ENCODE measurements around the gene AQP3.
"Not testable (repeated sequence)": the region's sequence is repeated elsewhere in the genome, so short reads cannot be mapped to it uniquely, and the experiment has no call there.

The AQP3 gene

DNA sequence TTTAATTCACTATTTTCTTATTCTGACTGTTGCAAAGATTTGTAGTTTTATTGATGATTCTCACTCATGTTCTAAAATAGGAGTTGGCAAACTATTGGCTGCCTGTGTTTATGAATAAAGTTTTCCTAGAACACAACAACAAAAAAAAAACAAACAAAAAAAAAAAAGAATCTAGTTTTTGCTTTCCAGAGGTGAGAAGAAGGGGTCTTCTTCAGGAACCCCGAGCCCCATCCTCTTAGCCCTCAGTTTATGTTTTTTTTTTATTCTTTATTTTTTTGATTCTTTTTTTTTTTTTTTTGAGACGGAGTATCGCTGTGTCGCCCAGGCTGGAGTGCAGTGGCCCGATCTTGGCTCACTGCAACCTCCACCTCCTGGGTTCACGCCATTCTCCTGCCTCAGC is 22.9 kb downstream of the AQP3 start:
- peak in 1 of 10 donors; percentile 7 for DNase-seq
- intact Hi-C loops (cut with DNase I): not testable (repeated sequence)

DNA sequence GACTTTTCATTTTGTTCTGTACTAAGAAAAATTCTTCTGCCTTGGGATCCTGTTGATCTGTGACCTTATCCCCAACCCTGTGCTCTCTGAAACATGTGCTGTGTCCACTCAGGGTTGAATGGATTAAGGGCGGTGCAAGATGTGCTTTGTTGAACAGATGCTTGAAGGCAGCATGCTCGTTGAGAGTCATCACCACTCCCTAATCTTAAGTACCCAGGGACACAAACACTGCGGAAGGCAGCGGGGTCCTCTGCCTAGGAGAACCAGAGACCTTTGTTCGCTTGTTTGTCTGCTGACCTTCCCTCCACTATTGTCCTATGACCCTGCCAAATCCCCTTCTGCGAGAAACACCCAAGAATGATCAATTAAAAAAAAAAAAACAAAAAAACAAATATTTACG is 23.4 kb downstream of the AQP3 start:
- intact Hi-C loops (cut with DNase I); DNase-seq: not testable (repeated sequence)

DNA sequence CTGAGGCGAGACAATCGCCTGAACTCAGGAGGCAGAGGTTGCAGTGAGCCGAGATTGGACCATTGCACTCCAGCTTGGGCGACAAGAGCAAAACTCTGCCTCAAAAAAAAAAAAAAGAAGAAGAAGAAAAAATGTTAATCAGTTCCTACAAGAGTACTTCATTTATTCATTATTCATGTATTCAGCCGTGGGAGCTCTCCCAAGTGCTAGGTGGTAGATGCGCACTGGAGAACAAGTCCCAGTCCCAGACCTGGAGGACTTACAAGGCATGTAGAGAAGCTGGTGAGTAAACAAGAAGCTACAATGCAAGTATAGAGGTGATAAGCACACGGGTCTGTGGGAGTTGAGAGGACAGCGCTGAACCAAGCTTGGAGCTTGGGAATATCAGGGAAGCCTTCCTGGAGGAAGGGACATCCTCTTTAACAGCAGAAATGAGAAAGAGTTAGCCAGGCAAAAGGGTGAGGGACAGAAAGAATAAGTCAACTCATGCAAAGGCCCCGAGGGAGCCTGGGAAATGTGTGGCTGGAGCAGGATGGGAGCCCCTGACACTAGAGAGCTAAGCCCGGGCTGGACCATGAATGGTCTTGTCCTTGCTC is 27.6 kb downstream of the AQP3 start:
- intact Hi-C loops (cut with DNase I): no loop called here

DNA sequence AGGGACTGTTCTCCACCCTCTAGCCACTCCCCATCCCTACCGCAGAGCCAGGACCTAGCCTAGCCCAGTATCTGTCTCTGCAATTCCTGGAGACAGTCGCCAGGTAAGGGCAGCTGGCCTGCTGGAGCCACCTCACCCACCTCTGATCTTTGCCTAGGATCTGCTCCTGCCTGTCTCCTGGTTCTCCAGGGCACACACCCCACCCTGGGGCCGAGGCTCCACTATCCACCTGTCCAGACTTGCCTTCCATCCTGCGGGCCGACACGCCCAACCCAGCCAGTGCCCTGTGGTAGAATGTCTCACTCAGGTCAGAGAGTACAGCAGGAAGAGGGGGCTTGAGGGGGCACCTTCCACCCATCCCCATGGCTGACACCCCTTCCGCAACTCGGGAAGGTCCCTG is 29.3 kb downstream of the AQP3 start:
- no peak for DNase-seq
- intact Hi-C loops (cut with DNase I): no loop called here

More for the DNA sequence above, 27.6 kb downstream of the AQP3 start:
- no peak for DNase-seq

DNA sequence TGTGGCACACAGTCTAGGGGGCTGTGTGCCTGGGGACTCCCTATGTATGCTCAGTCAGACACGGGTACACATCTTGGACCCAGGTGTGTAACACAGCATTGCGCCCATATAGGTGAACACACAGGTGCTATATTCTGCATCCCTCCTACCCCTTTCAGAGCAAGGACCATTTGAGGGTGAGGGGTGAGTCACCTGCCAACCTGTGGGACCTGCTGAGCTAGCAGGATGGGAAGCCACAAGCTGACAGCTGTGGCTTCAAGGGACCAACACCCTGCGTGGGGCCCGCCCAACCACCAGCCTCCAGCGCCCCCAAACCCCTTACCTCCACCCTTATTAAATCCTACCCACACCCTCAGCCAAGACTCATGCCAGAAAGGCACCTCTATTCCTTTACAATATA is 30.4 kb downstream of the AQP3 start:
- no peak for DNase-seq
- intact Hi-C loops (cut with DNase I): loop anchor here (1.0 kb wide), 1 partner anchor 42 kb away; no protein-coding TSS in a partner anchor

DNA sequence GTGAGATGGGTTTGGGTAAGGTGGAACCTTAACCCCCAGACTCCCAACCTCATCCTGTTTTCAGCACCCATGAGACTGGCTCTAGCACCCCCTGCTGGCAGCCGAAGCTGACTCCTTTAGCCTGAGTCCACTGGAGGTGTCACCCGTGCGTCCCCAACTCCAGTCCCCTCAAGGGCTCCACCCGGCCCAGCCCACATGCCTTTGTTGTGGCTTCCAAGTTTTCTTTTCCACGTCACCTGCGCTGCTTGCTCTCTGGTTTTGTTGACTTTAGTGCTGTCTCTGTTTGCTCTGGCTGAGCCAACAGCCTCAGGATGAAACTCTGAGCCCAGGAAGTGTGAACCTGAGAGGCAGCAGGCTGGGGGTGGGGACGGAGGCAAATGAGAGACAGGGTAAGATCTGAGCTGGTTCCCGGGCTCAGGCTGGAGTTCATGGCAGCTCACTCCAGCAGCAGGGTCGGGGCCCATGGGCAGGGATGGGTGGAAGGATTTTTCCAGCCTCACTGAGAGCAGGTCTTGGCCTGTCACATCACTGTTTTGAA is 31.8 kb downstream of the AQP3 start:
- DNase-seq: peak in 8 of 10 donors; percentile 14 to 91 (median 57)

DNA sequence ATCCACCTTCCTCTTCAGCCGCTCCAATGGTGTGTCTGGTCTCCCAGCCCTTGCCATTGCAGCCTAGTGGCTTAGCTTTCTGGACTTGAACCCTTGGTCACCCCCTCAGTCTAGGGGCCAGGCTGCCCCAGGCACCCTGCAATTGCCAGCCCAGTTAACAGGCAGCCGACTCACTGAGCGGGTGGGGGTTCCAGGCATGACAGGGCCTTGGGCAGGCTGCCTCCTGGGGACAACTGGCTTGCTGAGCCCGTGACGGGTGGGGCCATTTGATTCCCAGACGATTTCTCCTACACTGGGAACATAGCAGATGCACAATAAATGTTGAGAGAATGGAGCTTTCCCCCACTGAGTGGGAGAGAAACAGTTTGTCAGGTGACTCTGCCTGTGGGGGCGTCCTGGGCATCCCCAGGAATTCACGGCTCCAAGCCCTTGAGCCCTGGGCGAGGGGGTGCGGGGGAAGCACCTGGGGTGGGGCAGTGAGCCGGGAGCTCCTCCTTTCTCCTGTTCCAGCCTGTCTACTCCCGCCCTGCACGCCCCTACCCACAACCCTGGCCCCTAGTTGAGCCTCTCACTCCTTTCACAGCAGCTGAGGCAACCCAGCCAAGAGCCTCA is 32.4 kb downstream of the AQP3 start:
- no peak for DNase-seq
- intact Hi-C loops (cut with DNase I): no loop called here

More for the DNA sequence above, 31.8 kb downstream of the AQP3 start:
- intact Hi-C loops (cut with DNase I): no loop called here

DNA sequence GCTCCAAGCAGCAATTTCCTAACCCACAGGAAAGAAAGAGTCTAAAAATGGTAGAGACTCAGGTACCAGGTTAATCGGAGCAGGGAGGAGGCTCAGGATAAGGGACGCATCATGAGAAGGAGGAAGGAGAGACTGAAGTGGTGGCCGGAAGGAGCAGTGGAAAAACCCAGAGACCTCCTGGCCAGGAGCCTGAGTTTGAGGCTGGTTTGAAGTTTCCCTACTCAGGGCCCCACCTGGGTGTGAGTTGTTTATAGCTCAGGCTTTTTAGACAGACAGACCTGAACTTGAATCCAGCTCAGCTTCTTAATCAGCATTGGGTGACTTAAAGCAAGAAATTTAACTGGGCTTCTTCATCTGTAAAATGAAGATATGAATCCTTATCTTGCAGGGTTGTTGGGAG is 33.1 kb downstream of the AQP3 start:
- intact Hi-C loops (cut with DNase I): no loop called here
- no peak for DNase-seq

DNA sequence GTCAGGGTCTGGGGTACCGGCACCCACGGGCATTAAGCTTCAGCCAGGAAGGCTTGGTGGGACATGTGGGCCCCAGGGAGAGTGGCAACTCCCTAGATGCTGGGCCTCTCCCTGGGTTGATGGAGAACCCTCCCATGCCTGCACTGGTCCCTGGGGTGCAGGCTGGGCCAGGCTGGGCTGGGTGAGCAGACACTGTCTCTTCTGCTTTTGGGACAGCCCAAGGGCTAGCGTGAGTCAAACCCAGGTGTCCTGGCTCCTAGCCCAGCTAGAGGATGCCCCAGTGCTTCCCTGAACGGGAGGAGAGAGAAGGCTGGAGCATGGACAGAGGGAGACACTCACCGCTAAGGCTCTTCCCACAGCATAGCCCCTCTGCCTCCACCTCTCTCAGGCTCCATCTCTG is 39.3 kb downstream of the AQP3 start:
- intact Hi-C loops (cut with DNase I): no loop called here

DNA sequence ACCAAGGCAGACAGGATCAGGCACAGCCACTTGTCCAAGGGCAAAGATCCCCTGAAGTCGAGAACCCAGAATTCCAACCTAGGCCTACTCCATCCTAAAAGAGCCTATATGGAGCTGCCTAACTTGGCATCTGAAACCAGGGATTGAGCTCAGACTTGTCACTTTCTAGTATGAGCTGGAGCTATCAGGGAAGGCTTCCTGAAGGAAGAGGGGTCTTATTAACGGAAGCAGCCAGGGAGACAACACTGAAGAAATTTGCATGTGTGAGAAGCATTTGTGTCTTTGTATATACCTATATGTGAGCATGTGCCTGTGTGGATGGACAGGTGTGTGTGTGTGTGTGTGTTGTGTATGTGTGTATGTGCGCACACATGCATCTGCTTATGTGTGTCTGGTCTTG is 40.3 kb downstream of the AQP3 start:
- no peak for DNase-seq
- intact Hi-C loops (cut with DNase I): no loop called here

More for the DNA sequence above, 39.3 kb downstream of the AQP3 start:
- DNase-seq: peak in 1 of 10 donors; percentile 56

DNA sequence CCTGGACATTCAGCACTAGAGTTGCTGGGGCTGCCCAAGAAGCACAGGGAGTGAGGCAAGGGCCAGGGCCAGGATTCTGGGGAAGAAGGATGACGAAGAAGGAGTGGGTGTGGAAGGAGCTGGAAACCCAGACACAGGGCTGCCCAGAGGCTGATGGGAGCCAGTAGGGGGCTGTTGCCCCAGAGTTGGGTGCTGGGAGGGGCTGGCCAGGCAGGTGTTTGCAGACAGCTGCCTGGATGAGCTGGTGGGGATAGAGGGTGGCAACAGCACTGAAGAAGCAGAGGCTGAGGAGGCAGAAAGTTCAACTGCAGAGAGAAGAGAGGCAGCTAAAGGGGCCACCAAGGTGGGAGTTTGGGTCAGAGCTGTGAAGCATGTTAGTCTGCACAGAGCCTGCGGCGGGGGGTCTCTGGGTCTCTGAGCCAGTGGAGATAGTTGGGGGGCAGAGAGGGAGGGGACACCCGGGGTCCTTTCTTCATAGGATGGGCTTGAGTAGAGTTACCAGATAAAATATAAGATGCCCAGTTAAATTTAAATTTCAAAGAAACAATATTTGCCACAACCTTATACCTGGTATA is 42.5 kb downstream of the AQP3 start:
- intact Hi-C loops (cut with DNase I): no loop called here
- DNase-seq: no peak

DNA sequence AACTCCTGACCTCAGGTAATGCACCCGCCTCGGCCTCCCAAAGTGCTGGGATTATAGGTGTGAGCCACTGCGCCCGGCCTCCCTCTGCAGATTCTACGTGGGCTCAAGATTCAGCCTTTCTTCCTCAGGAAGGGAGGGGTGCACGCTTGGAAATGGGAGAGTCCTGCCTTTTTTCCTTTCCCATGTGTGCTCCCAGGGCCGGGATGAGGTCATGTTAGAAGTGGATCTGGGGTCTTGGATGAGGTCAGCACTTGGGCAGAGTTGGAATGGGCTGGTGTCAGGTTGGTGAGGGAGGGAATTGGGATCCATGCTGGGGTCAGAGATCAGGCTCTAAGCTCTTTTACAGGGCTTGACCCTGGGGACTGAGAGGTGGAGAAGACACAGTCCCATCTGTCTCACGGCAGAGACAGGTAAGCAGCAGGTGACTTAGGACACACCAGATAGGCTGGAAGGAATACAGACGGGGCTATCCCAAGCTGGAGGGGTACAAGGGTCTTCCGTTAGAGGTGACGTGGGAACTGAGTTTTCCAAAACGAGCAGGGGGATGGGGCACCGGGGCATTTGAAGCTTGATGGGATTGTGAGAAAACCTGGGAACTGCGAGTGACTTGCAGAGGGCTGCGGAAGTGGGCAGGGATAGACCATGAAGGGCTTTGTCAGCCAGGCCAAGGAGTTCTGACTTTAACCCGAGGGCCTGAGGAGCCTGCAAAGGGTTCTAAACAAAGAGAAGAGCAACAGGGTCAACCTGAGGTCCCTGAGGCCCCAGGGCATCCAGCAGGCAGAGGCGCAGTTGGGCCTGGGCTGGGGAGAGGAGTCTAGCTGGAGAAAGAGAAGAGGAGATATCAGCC is 43.2 kb downstream of the AQP3 start:
- intact Hi-C loops (cut with DNase I): no loop called here
- DNase-seq: peak in 1 of 10 donors; percentile 11

DNA sequence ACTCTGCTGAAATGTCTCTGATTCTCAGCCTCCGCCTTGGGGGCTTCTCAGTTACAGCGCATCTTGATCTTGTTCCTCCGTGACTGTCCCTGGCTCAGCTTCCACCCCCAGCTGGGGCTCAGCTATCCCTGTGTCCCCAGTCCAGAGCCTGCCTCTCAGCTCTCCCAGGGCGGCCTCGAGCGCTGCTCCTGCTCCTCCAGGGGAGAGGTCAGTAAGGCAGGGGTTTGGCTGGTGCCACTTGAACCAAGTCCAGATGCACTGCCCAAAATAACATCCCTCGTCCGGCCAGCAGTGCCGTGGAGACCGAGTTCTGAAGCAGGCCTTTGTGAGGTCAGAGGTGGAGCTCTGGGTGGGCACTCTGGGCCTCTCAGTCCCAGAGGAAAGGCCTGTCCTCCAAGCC is 45.0 kb downstream of the AQP3 start, which contains the start of gene AQP7:
AQP7 (minus strand) TSS at position 198 of the 400 bp plus-strand sequence. CDS start 1,306 bp downstream, outside the sequence.
- intact Hi-C loops (cut with DNase I): not testable (repeated sequence)
- DNase-seq: peak in 1 of 10 donors; percentile 56

DNA sequence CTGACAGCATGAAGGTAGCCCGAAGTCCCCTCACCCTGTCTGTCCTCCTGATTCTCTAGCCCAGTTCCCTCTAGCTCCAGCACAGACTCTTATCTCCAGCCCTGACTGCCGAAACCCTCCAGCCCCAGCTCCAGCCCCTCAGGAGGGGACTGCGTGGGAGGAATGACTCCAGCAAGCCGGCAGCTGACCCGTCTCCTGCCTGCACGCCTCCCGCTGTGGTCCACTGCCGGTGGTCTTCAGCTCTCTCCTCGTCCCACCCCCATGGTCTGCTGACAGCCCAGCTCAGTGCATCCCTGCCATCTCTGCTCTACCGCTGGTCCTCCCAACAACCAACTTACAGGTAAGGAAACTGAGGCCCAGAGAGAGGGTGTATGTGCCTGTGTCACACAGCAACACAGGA is 45.6 kb downstream of the AQP3 start:
- DNase-seq; intact Hi-C loops (cut with DNase I): not testable (repeated sequence)

DNA sequence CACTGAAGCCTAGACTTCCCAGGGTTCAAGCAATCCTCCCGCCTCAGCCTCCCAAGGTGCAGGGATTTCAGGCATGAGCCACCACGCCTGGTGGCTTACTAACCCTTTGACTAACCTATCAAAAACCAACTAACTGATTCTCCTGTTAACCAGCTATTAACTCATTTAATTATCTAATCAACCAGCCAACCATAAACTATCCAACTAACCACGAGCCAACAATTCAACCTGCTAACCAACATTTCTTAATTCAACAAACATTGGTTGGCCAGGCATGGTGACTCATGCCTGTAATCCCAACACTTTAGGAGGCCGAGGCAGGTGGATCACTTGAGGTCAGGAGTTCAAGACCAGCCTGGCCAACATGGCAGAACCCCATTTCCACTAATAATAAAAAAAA is 48.3 kb downstream of the AQP3 start:
- intact Hi-C loops (cut with DNase I); DNase-seq: not testable (repeated sequence)

DNA sequence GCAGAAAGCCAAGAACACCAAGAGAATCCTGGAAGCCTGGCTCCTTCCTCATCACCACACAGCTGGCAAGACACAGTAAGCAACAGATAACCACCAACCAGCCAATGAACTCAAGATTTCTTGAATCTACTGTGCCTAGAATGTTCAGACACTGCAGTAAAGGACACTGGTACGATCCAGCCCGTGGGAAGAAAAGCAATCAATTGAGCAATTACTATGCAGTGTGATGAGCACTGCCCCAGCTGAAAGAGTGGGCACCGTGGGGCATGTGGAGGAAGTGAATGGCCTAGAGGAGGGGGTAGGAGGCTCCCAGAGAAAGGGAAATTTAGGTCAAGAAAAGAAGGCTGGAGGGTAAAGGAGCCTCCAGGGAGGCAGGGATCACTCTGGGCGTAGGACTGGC is 49.6 kb downstream of the AQP3 start:
- intact Hi-C loops (cut with DNase I); DNase-seq: not testable (repeated sequence)

DNA sequence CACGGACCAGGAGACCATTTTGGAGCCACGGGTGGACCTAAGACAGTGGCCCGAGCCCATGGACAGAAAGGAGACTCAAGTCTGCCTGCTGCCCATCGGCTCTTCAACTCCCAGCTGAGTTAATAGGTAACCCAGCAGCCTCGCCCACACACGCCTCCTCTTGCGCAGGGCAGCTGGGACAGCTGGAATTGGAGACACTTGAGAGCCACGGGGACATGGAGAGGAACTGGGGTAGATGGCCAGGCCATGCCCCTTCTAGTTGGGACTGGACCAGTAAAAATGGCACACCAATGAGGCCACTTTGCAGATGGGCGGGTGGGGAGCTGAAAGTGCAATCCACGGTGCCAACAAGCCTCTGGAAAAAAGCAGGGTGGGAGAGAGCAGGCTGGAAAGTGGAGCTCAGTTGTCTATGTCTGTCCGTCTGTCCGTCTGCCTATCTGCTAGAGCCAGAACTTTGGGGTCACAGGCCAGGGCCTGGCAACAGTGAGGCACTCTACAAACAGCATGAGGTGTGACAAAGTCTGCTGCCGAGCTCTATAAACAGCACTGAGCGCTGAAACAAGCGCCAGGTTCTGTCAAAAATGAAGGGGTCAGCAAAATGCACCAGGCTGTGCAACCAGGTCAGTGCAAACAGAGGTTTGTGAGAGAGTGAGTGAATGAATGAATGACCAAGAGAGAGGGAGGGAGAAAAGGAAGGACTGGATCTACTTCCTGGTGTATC is 52.1 kb downstream of the AQP3 start:
- intact Hi-C loops (cut with DNase I); DNase-seq: not testable (repeated sequence)

DNA sequence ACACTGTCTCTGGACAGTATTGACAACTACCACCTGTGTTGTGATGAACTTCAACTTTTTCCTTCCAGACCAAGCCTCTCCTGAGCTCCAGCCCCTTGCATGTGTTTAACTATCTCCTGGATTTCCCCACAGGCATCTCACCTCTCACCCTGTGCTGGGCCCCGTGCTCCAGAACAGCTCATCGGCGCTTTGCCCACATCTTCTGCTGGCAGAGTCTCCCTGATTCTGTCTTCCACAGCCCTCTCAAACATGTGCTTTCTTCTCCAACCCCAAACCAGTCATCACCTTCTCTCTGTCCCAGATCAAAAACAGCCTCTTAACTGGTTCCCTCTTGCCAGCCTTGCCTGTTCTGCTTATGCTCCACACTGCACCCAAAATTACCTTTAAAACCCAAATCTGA is 53.4 kb downstream of the AQP3 start:
- peak in 1 of 10 donors; percentile 12 for DNase-seq
- intact Hi-C loops (cut with DNase I): not testable (repeated sequence)

DNA sequence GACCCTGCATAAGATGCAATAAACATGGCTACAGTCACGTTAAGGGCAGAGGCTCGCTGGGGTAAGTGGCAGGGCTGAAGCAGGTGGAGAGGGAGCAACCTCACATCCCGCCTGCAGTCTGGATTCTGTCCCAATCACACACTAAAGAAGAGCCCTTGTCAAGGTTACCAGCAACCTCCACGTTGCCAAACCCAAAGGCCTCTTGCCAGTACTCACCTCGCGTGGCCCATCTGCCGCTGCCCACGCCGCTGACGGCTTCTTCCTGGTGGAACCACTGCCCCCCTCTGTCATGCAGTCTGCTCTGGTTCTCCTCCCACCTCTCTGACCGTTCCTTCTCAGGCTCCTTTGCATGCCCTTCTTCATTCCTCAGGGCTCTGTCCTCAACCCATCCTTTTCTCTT is 53.8 kb downstream of the AQP3 start:
- DNase-seq: peak in 1 of 10 donors; percentile 87
- intact Hi-C loops (cut with DNase I): no loop called here

DNA sequence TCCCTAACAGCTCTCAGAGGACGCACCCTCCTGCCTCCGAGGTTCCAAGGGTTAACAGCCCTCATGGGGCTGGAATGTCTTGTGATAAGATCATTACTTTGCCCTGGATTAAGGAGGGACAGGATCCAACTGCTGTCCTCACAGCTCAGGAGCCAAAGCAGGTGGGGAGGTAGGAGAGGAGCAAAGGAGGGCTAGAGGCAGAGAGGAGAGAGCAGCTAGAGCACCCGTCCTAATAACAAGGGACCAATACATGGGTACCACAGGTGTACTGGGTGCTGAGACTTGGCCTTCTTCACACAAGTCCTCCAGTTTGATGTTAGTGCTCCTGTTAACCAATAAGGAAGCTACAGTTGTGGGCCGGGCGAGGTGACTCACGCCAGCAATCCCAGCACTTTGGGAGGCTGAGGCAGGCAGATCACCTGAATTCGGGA is 54.8 kb downstream of the AQP3 start:
- DNase-seq; intact Hi-C loops (cut with DNase I): not testable (repeated sequence)

All from posterior cingulate gyrus (tissue), 11 donors.